Psoas muscle (tissue), 8 donors: Measurements from ENCODE around the gene PRPF39. TPM values are rescaled to one million over a fixed set of nuclear protein-coding genes. Genes with fewer than 3 reads are reported as not detected.
A peak's percentile ranks its signal among the peaks of the same experiment; 100 is the strongest.

Experiments
- ATAC-seq, 4 donors: fragments of 200-7000 bp; cut with Tn5 transposase; one replicate each; pipeline ENCODE4 v1.9.1; 2020; ENCODE audit warnings: moderate library complexity in 3 of 4, mild to moderate bottlenecking in 2 of 4
- DNase-seq, 2 donors: peaks; one replicate each; pipeline ENCODE4 v3.0.0-alpha.2; 2020
- H3K27ac ChIP-seq: fragments of 200-600 bp; one replicate; pipeline ENCODE4 v1.8.0; 2022
- H3K27me3 ChIP-seq, 3 donors: fragments of 200-600 bp in 1 of 3; one replicate each; pipeline versions ENCODE4 v1.6.1 to v1.8.0; 2013 to 2022; ENCODE audit warnings: low read length in 2 of 3, mild to moderate bottlenecking in 2 of 3, moderate library complexity in 1 of 3; ENCODE audit not compliant: insufficient read depth in 3 of 3
- H3K36me3 ChIP-seq, 2 donors: fragments of 200-600 bp in 1 of 2; one replicate each; pipeline versions ENCODE4 v1.6.1 to v1.8.0; 2013 to 2022; ENCODE audit warnings: low read depth in 1 of 2, mild to moderate bottlenecking in 1 of 2, moderate library complexity in 1 of 2; ENCODE audit not compliant: insufficient read depth in 1 of 2
- H3K4me1 ChIP-seq: fragments of 200-600 bp; one replicate; pipeline ENCODE4 v1.8.0; 2022
- H3K4me3 ChIP-seq: fragments of 200-600 bp; one replicate; pipeline ENCODE4 v1.8.0; 2022; ENCODE audit warnings: mild to moderate bottlenecking
- H3K9me3 ChIP-seq: fragments of 200-600 bp; one replicate; pipeline ENCODE4 v1.8.0; 2022
- WGBS, 3 donors: extraction: QIAGEN DNeasy Blood & Tissue Kit; methylation state at CpG; one replicate each; pipeline versions ENCODE4 v1.1.6 to v1.1.7; 2013; 5-methylcytosine and 5-hydroxymethylcytosine counted together
- intact Hi-C, 2 donors: fragments of 100-400 bp; cut with DNase I; formaldehyde crosslinking; loops; one replicate each; pipeline versions ENCODE4 v1.11.0 to v1.14.2; 2022
- polyA plus RNA-seq, 3 donors: library from polyadenylated mRNA; stranded (reverse); fragments of 200-250 nt; gene quantifications; one replicate each; pipeline ENCODE4 v1.2.3, GENCODE V29; 2013
- total RNA-seq, 4 donors: library from RNA; stranded (reverse); fragmentation: NEBNext Ultra II Directional in 2 of 4; extraction: Animal tissue kit (Norgen Biotek cat#: 25700) in 2 of 4; gene quantifications; one replicate each; pipeline versions ENCODE4 v1.2.1 to v1.2.4, GENCODE V29; 2021 to 2023
- TF ChIP-seq, protein P1 (sequence below): fragments of 200-600 bp; IDR thresholded peaks from one replicate; pipeline ENCODE4 v1.8.0; 2022; ENCODE audit warnings: antibody characterized with exemption
- donor health status: healthy with polysubstance abuse.
- donor health status: DM: no; HTN: no; CAD: no; lungs with moderate emphysema.
- donor health status: Bipolar disorder and iron deficiency.
- donor health status: healthy.
- donor health status: DM: yes; HTN: yes; CAD: no.
- donor health status: DM: no; HTN: no; CAD: no.
- donor health status: DM: no; HTN: no; CAD: no.
- donor health status: DM: yes; HTN: yes; CAD: no.

PRPF39 gene
- total and polyA plus RNA-seq, 7 donors = 10.1 to 32.4 (median 18.2) TPM

DNA sequence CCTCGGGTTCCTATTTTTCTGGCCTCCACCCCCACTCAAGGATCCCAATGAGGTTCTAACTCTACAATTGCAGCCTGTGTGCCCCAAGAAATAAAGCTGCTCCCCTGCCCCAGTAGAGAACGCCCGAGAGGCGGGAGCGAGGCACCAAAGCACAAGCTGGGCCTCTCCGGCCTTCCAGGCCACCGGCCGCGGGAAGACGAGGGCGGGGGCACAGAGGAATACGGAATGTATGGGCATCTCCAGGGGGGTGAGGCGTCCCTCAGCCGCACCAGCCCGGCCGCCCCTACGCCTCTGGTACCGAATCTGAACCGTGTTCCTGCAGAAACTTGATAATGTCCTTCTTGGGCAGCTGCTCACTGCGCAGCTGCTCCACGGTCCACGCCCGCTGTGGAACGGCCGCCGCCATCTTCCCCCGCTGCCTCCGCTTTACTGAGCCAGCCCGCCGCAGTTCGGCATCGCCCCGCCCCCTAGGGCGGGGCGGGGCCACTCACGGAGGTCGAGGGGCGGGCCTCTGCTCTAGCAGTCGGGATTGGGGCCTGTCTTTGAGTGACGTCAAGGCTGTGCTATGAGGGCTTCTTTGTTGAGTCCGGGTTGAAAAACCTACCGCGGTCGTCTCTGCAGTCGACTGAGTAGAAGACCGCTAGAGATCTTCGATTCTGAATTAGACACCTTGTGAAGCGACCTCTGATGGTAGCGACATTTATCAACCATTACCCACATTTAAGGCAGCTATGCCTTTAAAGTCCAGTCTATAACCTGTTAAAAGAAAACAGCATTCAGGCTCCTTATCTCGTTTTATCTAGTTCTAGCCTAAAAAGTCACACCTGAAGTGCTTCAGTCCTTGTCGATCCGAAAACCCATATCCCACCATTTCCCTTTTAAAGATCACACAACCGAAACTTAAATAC is 50.4 kb downstream of the PRPF39 start, which contains the start of gene FKBP3:
Gene FKBP3, minus strand, starts transcription at position 431 of the 908 bp plus-strand sequence. Its CDS starts 25 bp downstream, at position 406.
- intact Hi-C loops = loop anchor here (2.0 to 5.0 kb wide), 2 partner anchors 47 to 172 kb away; partner anchors contain the start of gene TOGARAM1 (in 2 of the 2)

GRCh38 chr14:45135156-45135555 is 51.2 kb downstream of the PRPF39 start:
- no peaks in the 10 kb centered on the region for H3K9me3 ChIP-seq
- H3K27ac ChIP-seq = peak overlapping the region; percentile 92
- TF ChIP-seq, protein P1, sequence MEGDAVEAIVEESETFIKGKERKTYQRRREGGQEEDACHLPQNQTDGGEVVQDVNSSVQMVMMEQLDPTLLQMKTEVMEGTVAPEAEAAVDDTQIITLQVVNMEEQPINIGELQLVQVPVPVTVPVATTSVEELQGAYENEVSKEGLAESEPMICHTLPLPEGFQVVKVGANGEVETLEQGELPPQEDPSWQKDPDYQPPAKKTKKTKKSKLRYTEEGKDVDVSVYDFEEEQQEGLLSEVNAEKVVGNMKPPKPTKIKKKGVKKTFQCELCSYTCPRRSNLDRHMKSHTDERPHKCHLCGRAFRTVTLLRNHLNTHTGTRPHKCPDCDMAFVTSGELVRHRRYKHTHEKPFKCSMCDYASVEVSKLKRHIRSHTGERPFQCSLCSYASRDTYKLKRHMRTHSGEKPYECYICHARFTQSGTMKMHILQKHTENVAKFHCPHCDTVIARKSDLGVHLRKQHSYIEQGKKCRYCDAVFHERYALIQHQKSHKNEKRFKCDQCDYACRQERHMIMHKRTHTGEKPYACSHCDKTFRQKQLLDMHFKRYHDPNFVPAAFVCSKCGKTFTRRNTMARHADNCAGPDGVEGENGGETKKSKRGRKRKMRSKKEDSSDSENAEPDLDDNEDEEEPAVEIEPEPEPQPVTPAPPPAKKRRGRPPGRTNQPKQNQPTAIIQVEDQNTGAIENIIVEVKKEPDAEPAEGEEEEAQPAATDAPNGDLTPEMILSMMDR = no peak
- H3K36me3 ChIP-seq = no peaks in the 10 kb centered on the region
- DNase-seq (no peak), ATAC-seq (peak in 1 of 4 donors; percentile 22)
- peaks cover 43% of the 10 kb centered on the region for H3K4me1 ChIP-seq
- peak overlapping the region; percentile 86 for H3K4me3 ChIP-seq
- intact Hi-C loops = loop anchor here (1.0 to 5.0 kb wide), 4 partner anchors 118 to 238 kb away; partner anchors contain the start of genes TOGARAM1 (in 2 of the 2) and MIS18BP1 (in 1 of the 2)
- no peaks in the 10 kb centered on the region for H3K27me3 ChIP-seq
- WGBS, 3 donors = 0 to 2% (median 1%) methylated on average over 7 of the region's 7 CpGs

More for the DNA sequence above, 50.4 kb downstream of the PRPF39 start, which contains the start of gene FKBP3:
- 0 to 1% (median 0%) methylated on average over 53 of the region's 53 CpGs for WGBS, 3 donors
- H3K4me3 ChIP-seq = peak within 1 kb of the TSS; percentile 86
- H3K27me3 ChIP-seq = no peaks in the 10 kb centered on the region
- peaks cover 52% of the 10 kb centered on the region for H3K4me1 ChIP-seq
- no peaks in the 10 kb centered on the region for H3K9me3 ChIP-seq
- no peaks in the 10 kb centered on the region for H3K36me3 ChIP-seq
- peak within 1 kb of the TSS; percentile 92 for H3K27ac ChIP-seq
- ATAC-seq = peak; percentile 93 to 98 (median 96)
- TF ChIP-seq, protein P1 = peak; percentile 15
- DNase-seq = peak; percentile 96 to 97

DNA sequence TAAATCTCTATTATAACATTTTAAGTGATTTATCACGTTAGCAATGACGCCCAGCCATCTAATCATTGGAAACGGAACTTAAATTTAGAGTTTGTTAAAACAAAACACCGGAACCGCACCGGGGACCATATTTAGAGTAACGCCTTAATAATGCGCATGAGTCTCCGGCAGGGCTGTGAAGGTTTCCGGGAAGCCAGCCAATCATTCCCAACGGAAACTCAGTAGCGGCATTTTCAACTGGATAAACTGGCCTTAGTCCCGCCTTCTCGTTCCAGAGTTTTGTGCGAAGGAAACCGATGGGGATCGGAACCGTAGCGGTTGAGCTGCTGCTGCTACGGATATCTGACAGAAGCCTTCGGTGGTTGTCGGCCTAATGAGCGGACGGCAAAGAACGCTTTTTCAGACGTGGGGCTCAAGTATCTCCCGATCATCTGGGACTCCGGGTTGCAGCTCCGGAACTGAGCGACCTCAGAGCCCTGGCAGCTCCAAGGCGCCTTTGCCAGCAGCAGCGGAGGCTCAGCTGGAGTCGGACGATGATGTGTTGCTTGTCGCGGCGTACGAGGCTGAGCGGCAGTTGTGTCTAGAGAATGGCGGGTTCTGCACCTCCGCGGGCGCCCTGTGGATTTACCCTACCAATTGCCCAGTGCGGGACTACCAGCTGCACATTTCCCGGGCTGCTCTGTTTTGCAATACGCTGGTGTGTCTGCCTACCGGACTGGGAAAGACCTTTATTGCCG is 51.9 kb downstream of the PRPF39 start, which contains the start of gene FANCM:
Gene FANCM, plus strand, starts transcription at position 272 of the 737 bp plus-strand sequence. Its CDS starts 102 bp downstream, at position 374.
- H3K4me3 ChIP-seq = peak within 1 kb of the TSS; percentile 86
- H3K9me3 ChIP-seq = no peaks in the 10 kb centered on the region
- WGBS, 3 donors = 0% methylated on average over 48 of the region's 48 CpGs
- DNase-seq (peak; percentile 88 to 91), ATAC-seq (peak; percentile 72 to 81 (median 75))
- TF ChIP-seq, protein P1 = no peak
- no peaks in the 10 kb centered on the region for H3K27me3 ChIP-seq
- H3K4me1 ChIP-seq = peaks cover 37% of the 10 kb centered on the region
- intact Hi-C loops = loop anchor here (1.0 to 5.0 kb wide), 4 partner anchors 117 to 239 kb away; partner anchors contain the start of genes TOGARAM1 (in 2 of the 2) and MIS18BP1 (in 1 of the 2)
- H3K36me3 ChIP-seq = no peaks in the 10 kb centered on the region
- H3K27ac ChIP-seq = peak within 1 kb of the TSS; percentile 92

- no peak for DNase-seq
- intact Hi-C loops = loop anchor here in 1 of 2 donors (5.0 kb wide), 2 partner anchors 224 to 239 kb away; a partner anchor contains a TSS
- no peaks in the 10 kb centered on the region for H3K27me3 ChIP-seq
- H3K4me1 ChIP-seq = peaks cover 32% of the 10 kb centered on the region
- WGBS, 3 donors = 0 to 2% (median 2%) methylated on average over 7 of the region's 7 CpGs
- peak overlapping the region; percentile 86 for H3K4me3 ChIP-seq
- no peak for ATAC-seq
- TF ChIP-seq, protein P1 = no peak
- H3K36me3 ChIP-seq = no peaks in the 10 kb centered on the region
- peak overlapping the region; percentile 92 for H3K27ac ChIP-seq
- H3K9me3 ChIP-seq = no peaks in the 10 kb centered on the region
These were observed 52.5 kb downstream of the PRPF39 start for GRCh38 chr14:45136399-45136798.
